Ishikawa (cell line): Measurements from ENCODE around the gene OR56A1.

Experiments
- EGR1 ChIP-seq: IDR thresholded peaks from 2 replicates; pipeline ENCODE4 v1.6.1; 2012
- EP300 ChIP-seq: IDR thresholded peaks from 2 replicates; pipeline ENCODE4 v1.6.1; 2012; ENCODE audit warnings: borderline replicate concordance
- MAX ChIP-seq: IDR thresholded peaks from 2 replicates; pipeline ENCODE4 v1.6.1; 2012
- RAD21 ChIP-seq: IDR thresholded peaks from 2 replicates; pipeline ENCODE4 v1.6.1; 2012; ENCODE audit warnings: low read depth
- REST ChIP-seq: IDR thresholded peaks from 2 replicates; pipeline ENCODE4 v1.6.1; 2012; ENCODE audit warnings: low read depth, mild to moderate bottlenecking
- TAF1 ChIP-seq: IDR thresholded peaks from 2 replicates; pipeline ENCODE4 v1.6.1; 2012; ENCODE audit warnings: low read depth, mild to moderate bottlenecking
- TCF12 ChIP-seq: IDR thresholded peaks from 2 replicates; pipeline ENCODE4 v1.6.1; 2012; ENCODE audit warnings: low read depth
- TEAD4 ChIP-seq: IDR thresholded peaks from 2 replicates; pipeline ENCODE4 v1.6.1; 2012
- YY1 ChIP-seq: IDR thresholded peaks from 2 replicates; pipeline ENCODE4 v1.6.1; 2012; ENCODE audit warnings: low read depth

DNA sequence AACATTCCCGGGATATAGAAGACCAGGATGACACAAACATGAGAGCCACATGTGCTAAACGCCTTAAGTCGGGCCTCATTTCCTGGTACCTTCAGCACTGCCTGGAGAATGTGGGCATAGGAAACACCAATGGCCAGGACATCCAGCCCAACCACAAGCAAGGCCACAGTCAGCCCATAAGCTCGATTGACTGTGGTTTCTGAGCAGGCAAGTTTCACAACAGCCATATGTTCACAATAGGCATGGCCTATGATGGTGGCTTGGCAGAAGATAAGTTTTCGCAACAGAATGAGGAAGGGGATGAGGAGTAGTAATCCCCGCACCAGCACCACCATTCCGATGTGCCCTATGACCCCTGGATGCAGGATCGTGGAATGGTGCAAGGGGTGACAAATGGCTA lies 26.9 kb upstream of the OR56A1 start:
- TF ChIP-seq TEAD4, result no peak
- TF ChIP-seq MAX, result no peak
- TF ChIP-seq REST, result no peak
- TF ChIP-seq EP300, result no peak
- no peak for TF ChIP-seq TAF1
- no peak for TF ChIP-seq YY1
- TF ChIP-seq TCF12, result no peak
- no peak for TF ChIP-seq RAD21
- TF ChIP-seq EGR1, result no peak
